Transverse colon (tissue), 4 donors: ENCODE measurements around the gene KCTD17.

ENCODE experiments used
- CTCF ChIP-seq, 5 experiments: fragments of 200-600 bp in 3 of 5; fragments of 450-650 bp in 2 of 5; sonication (generic) in 3 of 5; IDR thresholded peaks; 1 replicate in 2 of 5; 2 replicates in 3 of 5; pipeline ENCODE4 v1.5.1; 2016 to 2017; ENCODE audit warnings: antibody characterized with exemption in 5 of 5, inconsistent platforms in 3 of 5, mild to moderate bottlenecking in 2 of 5, moderate library complexity in 1 of 5
- POLR2AphosphoS5 ChIP-seq, 3 donors: sonication (generic); formaldehyde crosslinking; IDR thresholded peaks; one replicate each; pipeline ENCODE4 v1.6.1; 2016; ENCODE audit warnings: antibody characterized with exemption in 3 of 3

DNA sequence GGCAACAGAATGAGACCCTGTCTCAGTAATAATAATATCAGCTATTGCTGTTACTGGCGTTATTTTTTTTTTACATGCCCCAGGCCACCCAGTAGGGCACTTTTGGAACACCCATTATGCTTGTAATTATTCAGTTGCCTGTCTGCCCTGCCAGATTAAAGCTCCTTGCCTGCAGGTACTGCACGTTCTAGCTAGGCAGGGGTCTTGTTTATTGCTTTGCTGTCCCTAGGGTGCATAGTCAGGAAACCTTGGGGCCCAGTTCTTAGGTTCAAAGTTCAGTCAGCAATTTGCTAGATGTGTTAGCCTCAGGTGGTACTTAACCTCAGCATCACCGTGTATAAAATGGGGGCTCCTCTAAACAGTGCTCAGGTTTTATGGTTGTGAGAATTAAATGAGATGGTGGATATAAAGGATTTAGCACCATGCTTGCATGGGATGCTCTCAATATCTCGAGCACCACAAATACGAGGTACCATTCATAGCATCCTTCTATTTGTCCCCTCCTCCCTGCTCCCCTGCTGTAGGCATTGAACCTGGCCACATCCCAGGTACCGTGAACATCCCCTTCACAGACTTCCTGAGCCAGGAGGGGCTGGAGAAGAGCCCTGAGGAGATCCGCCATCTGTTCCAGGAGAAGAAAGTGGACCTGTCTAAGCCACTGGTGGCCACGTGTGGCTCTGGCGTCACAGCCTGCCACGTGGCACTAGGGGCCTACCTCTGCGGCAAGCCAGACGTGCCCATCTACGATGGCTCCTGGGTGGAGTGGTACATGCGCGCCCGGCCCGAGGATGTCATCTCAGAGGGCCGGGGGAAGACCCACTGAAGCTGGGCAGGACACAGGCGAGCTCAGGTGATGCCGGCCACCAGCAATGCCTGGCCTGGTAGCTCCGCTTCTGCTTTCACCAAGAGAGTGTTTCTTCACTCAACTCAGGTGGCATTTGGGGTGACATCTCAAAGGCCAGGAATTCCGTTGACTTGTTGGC lies 22.6 kb upstream of the KCTD17 start:
- TF ChIP-seq CTCF (IDR thresholded peaks at IDR 0.05) (no peak), POLR2AphosphoS5 (IDR thresholded peaks at IDR 0.05) (no peak)
